Islet of Langerhans (tissue), 1 donor: ENCODE data around the gene C1QTNF9B.

Experiments used
- FAIRE-seq: peaks from one replicate; lab custom pipeline; 2011; peaks lifted over from hg19 to GRCh38; lab: Jason Lieb, UNC

The C1QTNF9B gene

GRCh38 chr13:23856008-23856750, 41.1 kb downstream of the C1QTNF9B start:
- FAIRE-seq, result peak; percentile 91

- no peak for FAIRE-seq
Observed at GRCh38 chr13:23855360-23855759, 41.9 kb downstream of the C1QTNF9B start.

- FAIRE-seq, result no peak
Observed at GRCh38 chr13:23852351-23852750, 45.0 kb downstream of the C1QTNF9B start.

- no peak for FAIRE-seq
Observed at GRCh38 chr13:23851106-23851505, 46.2 kb downstream of the C1QTNF9B start.

- FAIRE-seq, result peak; percentile 69
Observed at GRCh38 chr13:23850134-23850533, 47.2 kb downstream of the C1QTNF9B start.

GRCh38 chr13:23849670-23850069, 47.6 kb downstream of the C1QTNF9B start:
- no peak for FAIRE-seq

- no peak for FAIRE-seq
Observed at GRCh38 chr13:23848646-23849141, 48.6 kb downstream of the C1QTNF9B start.

GRCh38 chr13:23848019-23848418, 49.3 kb downstream of the C1QTNF9B start:
- FAIRE-seq, result no peak

- FAIRE-seq, result no peak
Observed at GRCh38 chr13:23847497-23847896, 49.8 kb downstream of the C1QTNF9B start.

GRCh38 chr13:23845105-23845725, 52.1 kb downstream of the C1QTNF9B start:
- no peak for FAIRE-seq

- FAIRE-seq, result no peak
Observed at GRCh38 chr13:23844132-23844531, 53.2 kb downstream of the C1QTNF9B start.

- FAIRE-seq, result no peak
Observed at GRCh38 chr13:23843436-23843835, 53.9 kb downstream of the C1QTNF9B start.

GRCh38 chr13:23842406-23842805, 54.9 kb downstream of the C1QTNF9B start:
- FAIRE-seq, result no peak
